Heart left ventricle (tissue), 13 donors: Measurements from ENCODE around the gene ZNF488.

Experiments used
- POLR2A ChIP-seq, 2 donors: fragments of 450-650 bp; IDR thresholded peaks; one replicate each; pipeline ENCODE4 v1.6.1; 2017; ENCODE audit warnings: antibody characterized with exemption in 2 of 2, mild to moderate bottlenecking in 2 of 2, moderate library complexity in 2 of 2
- TF ChIP-seq, protein P1 (sequence below), 12 donors: fragments of 200-600 bp; sonication (generic) in 4 of 12; IDR thresholded peaks; one replicate each; pipeline versions ENCODE4 v1.5.0 to v1.8.0; 2018 to 2022; ENCODE audit warnings: antibody characterized with exemption in 12 of 12, mild to moderate bottlenecking in 5 of 12
- donor health status: ischemic (EF 13 %, LVEDD 7.1; RV severe dilation, severe dysfunction).
- donor health status: DM: no; HTN: yes; CAD: no.
- donor health status: DM: no; HTN: no; CAD: no.
- donor health status: ischemic (EF 25% LVEDD 6.9; RV normal size, moderate dysfunction).
- donor health status: ischemic (EF 25% LVEDD 5.7; RV mildly dilated, moderate dysfunction).
- donor health status: ischemic (EF 35%, LVEDD 5.7; RV mildly dilated, moderate dysfunction).
- donor health status: nonischemic (EF 11% LVEDD 7.7; RV severe dilation, severe dysfunction).
- donor health status: DM: yes; HTN: yes; CAD: no.
- donor health status: PGD.
- donor health status: ischemic (EF 29% LVEDD 5.4; RV normal size, mild dysfunction).
- donor health status: nonischemic (EF 23%, LVEDD 6.1; RV moderate dilation, normal function).

GRCh38 chr10:47356708-47357107, 27.4 kb downstream of the ZNF488 start:
- TF ChIP-seq, protein P1, sequence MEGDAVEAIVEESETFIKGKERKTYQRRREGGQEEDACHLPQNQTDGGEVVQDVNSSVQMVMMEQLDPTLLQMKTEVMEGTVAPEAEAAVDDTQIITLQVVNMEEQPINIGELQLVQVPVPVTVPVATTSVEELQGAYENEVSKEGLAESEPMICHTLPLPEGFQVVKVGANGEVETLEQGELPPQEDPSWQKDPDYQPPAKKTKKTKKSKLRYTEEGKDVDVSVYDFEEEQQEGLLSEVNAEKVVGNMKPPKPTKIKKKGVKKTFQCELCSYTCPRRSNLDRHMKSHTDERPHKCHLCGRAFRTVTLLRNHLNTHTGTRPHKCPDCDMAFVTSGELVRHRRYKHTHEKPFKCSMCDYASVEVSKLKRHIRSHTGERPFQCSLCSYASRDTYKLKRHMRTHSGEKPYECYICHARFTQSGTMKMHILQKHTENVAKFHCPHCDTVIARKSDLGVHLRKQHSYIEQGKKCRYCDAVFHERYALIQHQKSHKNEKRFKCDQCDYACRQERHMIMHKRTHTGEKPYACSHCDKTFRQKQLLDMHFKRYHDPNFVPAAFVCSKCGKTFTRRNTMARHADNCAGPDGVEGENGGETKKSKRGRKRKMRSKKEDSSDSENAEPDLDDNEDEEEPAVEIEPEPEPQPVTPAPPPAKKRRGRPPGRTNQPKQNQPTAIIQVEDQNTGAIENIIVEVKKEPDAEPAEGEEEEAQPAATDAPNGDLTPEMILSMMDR (IDR thresholded peaks at IDR 0.05), result no peak
- no peak for TF ChIP-seq POLR2A (IDR thresholded peaks at IDR 0.05)
